Measurements from ENCODE around the gene KLF15.

The KLF15 gene

DNA sequence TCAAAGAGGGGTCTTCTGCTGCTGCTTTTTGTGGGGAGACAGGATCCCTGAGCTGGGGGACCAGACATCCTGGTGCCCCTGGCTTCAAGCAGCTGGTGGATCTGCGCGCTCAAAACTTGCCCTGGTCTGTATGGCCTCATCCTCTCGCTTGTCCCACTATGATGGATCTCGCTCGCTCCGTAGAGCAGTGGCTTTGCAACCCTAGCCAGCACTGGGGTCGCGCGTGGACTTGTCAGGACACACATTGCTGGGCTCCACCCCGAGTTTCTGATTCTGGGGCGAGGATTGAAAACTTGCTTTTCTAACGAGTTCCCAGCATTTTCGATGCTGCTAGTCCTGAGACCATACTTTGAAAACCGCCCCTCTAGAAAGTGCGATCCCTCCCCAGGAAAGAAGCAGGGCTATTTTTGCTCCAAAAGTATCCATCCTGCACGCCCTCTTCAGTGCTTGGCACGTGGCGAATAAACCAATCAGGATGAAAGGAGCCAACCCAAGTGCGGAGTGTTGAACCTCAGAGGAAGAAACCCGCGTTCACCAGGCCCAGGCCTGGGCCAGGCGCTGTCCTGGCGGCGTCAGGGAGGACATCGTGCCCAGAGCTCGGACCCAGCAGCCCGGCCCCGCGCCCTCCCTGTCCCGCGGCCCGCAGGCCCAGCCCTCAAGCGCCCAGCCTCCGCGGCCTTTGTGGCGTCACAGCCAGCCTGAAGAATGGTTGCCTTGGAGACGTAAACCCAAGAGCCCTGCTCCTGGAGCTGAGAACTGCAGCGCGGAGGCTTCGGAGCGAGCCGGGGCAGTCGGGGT is 37.2 kb upstream of the KLF15 start, which contains the start of gene CFAP100:
CFAP100 (plus strand) TSS at position 731 of the 798 bp plus-strand sequence. CDS start 1,092 bp downstream, outside the sequence.
- DNase-seq: no peak
- no peak for TF ChIP-seq GATA1 (IDR thresholded peaks at IDR 0.05; ENCODE audit: low read depth, low read length)
- TF ChIP-seq POLR2A (IDR thresholded peaks at IDR 0.05; ENCODE audit: low read length): no peak

DNA sequence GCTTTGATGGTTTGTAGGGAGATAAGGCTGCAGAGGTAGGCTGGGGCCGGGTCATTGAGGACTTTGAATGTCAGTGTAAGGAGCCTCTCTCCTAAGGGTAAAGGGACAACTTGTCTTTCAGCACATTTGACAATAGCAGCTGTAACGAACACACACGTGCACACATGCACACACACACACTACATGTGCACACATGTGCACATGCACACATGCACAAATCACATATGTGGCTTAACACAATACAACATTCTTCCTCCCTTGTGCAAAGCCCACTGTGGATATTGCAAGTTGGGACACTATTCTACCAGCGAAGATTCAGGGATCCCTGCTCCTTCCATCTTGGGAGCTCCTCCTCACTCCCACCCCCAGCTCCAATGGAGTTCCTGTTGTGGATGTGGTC is 36.4 kb upstream of the KLF15 start:
- TF ChIP-seq POLR2A (IDR thresholded peaks at IDR 0.05; ENCODE audit: low read length): no peak
- no peak for TF ChIP-seq GATA1 (IDR thresholded peaks at IDR 0.05; ENCODE audit: low read depth, low read length)
- DNase-seq: no peak

DNA sequence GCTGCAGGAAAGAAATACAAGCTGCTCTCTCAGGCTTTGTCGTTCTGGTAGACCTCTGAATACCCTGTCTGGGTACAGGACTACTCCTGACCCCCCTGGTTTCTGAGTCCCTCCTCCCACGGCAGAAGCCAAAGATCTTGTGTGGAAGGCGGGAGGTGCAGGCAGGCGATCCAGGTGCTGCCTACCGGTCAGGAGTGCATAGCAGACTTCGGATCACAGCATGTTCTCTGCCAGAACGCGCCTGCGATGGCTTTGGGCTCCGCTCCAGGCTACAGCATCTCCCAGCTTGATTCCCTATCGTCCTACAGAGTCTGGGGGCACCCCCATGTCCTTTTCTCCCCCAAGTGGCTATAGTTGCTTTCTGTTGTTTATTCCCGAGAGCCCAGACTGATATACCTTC is 35.0 kb upstream of the KLF15 start:
- no peak for DNase-seq
- no peak for TF ChIP-seq POLR2A (IDR thresholded peaks at IDR 0.05; ENCODE audit: low read length)
- no peak for TF ChIP-seq GATA1 (IDR thresholded peaks at IDR 0.05; ENCODE audit: low read depth, low read length)

DNA sequence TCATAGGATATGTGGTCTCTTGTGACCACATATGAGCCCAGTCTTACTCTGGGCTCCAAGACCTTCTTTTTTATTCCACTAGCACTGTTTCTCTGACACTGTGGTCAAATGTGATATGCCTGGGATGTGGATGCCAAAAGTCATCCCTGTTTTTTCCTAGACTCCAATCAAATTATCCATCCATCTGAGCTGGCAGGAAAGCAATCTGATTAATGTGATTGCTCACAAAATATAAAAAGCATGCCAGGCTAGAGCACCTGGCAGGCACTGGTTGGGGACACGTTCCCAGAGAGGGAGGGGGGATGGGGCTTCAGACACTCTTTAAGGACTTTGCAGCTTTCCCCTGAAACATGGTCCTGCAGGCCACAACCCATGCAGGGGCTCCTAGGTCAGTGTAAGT is 34.4 kb upstream of the KLF15 start:
- TF ChIP-seq GATA1 (IDR thresholded peaks at IDR 0.05; ENCODE audit: low read depth, low read length): no peak
- no peak for TF ChIP-seq POLR2A (IDR thresholded peaks at IDR 0.05; ENCODE audit: low read length)
- no peak for DNase-seq

DNA sequence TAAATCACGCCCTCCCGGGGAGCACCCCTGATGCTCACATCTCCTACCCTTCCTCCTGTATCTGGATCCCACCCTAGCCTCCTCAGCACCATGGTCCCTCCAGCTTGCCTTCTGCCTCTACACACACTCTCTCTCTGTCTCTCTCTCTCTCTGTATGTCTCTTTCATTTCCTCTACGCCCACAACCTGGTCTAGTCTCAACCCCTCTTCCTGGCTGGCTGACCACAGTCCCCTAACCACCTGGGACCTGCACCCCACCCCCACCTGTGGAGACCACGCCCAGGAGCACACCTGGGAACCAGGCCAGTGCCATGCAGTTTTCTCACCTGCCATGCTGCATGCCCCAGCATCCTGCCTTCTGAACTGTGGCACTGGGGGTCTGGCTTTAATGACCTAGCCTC is 33.5 kb upstream of the KLF15 start:
- no peak for DNase-seq
- TF ChIP-seq POLR2A (IDR thresholded peaks at IDR 0.05; ENCODE audit: low read length) (no peak), GATA1 (IDR thresholded peaks at IDR 0.05; ENCODE audit: low read depth, low read length) (no peak)

DNA sequence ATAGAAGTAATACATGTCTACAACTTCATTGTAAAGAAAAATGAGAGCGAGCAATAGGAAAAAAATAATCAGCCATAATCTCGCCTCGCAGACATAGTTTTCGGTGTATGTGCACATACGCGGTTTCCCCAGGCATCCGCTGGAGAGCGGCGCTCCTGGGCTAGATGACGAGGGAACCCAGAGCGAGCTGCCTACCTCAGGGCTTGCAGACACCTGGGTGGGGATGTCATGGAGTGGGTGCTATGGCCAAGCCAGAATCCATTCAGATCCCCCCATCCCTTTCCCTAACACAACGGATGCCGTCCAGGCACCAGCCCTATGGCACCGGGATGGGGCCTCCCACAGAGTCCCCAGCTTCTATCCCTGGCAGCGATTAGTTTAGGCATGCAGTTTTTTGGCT is 33.0 kb upstream of the KLF15 start:
- TF ChIP-seq POLR2A (IDR thresholded peaks at IDR 0.05; ENCODE audit: low read length): no peak
- no peak for TF ChIP-seq GATA1 (IDR thresholded peaks at IDR 0.05; ENCODE audit: low read depth, low read length)
- no peak for DNase-seq

DNA sequence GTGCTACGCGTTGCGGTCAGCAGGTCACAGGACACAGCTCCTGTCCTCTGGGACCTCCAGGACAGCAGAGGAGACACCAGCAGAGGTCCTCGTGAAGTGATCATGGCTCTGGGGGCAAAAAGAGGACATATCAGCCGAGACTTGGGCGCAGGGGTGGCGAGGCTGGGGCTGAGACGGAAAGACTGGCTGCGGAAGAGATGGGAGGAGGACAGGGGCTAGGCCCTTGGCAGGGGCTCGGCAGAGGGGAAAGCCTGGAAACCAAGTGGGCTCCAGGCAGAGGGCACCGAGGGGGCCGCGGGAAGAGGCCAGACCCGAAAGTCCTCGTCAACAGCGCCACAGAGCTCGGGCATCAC is 32.6 kb upstream of the KLF15 start:
- TF ChIP-seq GATA1 (IDR thresholded peaks at IDR 0.05; ENCODE audit: low read depth, low read length): no peak
- no peak for TF ChIP-seq POLR2A (IDR thresholded peaks at IDR 0.05; ENCODE audit: low read length)
- DNase-seq: no peak

DNA sequence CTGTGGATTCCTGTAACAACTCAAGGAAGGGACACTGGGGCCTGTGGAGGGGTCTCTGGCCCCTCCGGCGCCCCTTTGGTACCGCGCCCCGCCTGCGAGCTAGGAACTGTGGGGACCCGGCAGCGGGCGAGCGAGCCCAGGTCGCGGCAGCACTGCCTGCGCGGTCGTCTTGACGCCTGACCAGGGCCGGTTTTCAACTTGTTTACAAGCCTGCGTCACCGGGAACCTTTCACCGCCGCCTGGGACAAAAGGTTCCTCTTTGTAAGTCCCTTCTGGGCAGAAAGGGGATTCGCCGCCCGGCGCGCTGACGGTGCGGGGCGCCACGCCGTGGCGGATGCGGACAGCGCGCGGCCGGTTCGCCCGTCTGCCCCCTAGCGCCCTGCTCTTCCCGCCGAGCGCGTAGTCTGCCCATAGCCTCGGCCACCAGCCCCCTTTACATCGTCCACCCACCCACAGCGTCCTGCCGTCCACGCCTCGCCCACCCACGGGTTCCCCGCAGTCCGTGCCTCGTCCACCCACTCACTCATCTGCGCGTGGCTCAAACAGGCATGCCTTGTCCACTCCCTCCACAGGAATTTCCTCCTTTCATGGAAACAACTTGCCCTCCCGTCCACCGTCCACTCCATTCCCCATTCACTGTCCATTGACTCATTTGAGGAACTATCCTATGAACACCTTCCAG is 32.0 kb upstream of the KLF15 start:
- peak; percentile 79 to 82 for DNase-seq
- TF ChIP-seq POLR2A (IDR thresholded peaks at IDR 0.05; ENCODE audit: low read length): no peak
- no peak for TF ChIP-seq GATA1 (IDR thresholded peaks at IDR 0.05; ENCODE audit: low read depth, low read length)

DNA sequence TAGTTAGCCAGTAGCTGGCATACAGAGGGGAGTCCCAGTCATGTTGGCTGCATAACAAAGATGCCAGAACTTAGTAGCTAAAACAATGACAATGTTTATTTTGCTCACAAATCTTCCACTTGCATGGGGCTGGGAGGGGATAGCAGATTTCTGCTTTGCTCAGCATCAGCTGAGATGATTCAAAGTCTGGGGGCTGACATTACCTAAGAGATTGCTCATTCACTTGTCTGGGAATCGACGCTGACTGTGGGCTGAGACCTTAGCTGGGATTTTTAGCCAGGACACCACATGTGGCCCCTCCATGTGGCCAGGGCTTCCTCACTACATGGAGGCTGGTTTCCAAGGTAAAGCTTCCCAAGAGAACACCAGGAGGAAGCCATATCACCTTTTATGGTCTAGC is 24.8 kb upstream of the KLF15 start:
- no peak for DNase-seq
- TF ChIP-seq GATA1 (IDR thresholded peaks at IDR 0.05; ENCODE audit: low read depth, low read length): no peak
- no peak for TF ChIP-seq POLR2A (IDR thresholded peaks at IDR 0.05; ENCODE audit: low read length)

DNA sequence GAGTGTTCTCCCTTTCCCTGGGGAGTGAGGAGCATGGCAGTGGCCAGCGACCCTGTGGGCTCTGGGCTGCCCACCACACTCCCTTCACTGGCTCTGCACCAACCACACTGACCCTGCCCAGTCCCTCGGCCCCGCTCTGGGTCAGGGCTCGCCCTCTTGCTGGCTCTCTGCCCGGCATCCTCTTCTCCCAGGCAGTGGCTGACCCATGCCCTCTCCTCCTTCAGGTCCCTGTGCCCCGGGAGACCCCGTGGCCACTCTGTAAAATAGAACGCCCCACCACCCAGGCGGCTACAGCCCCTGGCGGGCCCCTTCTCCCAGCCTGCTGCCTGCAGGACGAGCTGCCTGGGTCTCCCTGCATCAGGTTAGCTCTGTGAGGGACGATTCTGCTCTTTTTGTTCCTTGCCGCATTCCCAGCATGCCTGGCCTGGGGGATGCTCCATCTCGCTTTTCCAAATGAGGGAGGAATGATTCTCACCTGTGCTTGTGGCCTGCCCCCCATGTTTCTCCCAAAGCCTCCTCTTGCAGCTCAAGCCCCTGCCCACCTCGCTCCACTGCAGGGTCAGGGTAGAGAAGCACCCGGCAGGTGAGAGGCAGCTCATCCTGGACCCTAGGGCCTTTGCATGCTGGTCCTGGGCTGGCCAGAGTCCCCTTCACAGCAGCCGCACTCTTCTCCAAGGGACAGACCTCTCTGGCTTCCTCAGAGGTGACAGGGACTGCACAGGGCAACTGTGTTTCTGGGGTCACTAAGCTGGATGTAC is 23.0 kb upstream of the KLF15 start:
- no peak for DNase-seq

DNA sequence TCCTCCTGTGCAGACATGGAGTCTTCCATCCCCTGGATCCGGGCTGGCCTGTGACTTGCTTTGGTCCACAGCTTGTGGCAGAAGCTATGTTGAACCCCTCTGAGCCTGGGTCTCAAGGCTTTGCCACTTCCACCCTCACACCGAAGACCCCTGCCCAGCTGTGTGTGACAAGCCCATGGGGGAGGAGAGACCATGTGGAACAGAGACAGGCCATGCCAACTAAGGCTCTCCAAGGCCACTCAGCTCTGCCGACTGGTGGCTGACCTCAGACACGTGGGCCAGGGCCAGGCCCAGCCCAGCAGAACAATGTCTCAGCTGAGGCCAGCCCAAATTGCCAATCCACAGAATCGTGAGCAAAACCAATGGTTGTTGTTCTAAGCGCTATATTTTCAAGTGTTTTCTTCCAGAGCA is 21.1 kb upstream of the KLF15 start:
- TF ChIP-seq GATA1 (IDR thresholded peaks at IDR 0.05; ENCODE audit: low read depth, low read length) (no peak), POLR2A (IDR thresholded peaks at IDR 0.05; ENCODE audit: low read length) (no peak)
- no peak for DNase-seq

More for the DNA sequence above, 23.0 kb upstream of the KLF15 start:
- TF ChIP-seq POLR2A (IDR thresholded peaks at IDR 0.05; ENCODE audit: low read length) (no peak), GATA1 (IDR thresholded peaks at IDR 0.05; ENCODE audit: low read depth, low read length) (no peak)

DNA sequence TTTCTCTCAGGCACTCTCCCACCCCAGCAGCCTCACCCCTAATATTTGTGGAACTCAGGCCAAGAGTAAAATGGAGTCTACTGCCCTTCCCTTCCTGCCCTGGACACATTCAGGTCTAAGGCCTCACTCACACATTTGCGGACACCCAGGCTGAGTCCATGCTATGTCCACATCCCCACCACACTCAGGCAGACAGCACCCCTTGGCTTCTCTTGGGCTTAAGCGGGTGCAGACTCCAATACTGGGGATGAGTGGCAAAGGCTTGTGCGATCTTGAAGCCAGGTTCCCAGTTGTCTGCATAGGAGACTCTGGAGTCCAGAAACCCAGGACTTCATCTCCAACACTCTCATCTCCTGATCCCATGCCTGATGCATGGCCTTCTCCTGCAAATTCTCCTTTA is 20.0 kb upstream of the KLF15 start:
- DNase-seq: no peak
- TF ChIP-seq GATA1 (IDR thresholded peaks at IDR 0.05; ENCODE audit: low read depth, low read length) (no peak), POLR2A (IDR thresholded peaks at IDR 0.05; ENCODE audit: low read length) (no peak)

DNA sequence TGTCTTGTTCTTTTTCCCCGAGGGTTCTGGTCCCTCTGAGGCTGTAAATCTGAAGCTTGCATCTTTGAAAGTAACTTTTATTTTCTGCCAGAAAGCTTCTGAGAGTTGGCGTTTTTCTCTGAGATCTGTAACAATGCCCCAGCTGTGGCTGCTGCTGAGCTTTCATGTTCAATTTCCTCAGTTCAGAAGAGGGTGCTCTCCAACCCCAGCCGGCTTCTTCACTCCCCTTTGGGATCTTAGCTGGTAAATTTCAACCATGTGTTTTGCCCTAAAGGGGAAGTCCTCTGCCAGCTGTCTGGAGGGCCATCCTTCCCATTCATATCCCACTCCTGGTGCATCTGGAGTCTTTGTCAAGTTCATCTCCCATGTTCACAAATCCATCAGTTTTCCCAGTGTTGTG is 19.2 kb upstream of the KLF15 start:
- DNase-seq: no peak
- TF ChIP-seq POLR2A (IDR thresholded peaks at IDR 0.05; ENCODE audit: low read length) (no peak), GATA1 (IDR thresholded peaks at IDR 0.05; ENCODE audit: low read depth, low read length) (no peak)

DNA sequence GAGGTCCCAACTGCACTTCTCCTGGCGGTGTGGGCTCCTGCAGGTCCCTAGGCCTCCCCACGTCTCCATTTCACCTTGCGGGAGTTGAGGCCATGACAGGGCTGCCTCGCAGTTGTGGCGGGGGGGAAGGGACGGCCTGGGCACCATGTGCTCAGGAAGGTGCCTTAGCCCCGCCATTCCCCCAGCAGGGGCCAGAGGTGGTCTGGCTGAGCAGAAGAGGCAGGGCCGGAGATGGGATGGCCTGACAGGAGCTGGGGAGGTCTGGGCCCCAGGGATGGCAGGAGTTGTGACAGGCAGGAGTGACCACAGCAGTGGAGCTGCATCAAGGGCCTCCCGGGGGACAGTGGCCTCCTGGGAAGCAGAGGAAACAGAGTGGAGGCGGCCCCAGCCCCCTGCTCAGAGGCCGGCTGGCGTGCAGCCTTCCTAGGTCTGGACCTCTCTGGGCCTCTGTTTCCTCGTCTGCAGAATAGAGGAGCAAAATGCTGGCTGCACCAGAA is 18.7 kb upstream of the KLF15 start:
- TF ChIP-seq GATA1 (IDR thresholded peaks at IDR 0.05; ENCODE audit: low read depth, low read length): no peak
- TF ChIP-seq POLR2A (IDR thresholded peaks at IDR 0.05; ENCODE audit: low read length): no peak
- DNase-seq: no peak
